ENCODE results near the gene KIAA0319L.

KIAA0319L gene

DNA sequence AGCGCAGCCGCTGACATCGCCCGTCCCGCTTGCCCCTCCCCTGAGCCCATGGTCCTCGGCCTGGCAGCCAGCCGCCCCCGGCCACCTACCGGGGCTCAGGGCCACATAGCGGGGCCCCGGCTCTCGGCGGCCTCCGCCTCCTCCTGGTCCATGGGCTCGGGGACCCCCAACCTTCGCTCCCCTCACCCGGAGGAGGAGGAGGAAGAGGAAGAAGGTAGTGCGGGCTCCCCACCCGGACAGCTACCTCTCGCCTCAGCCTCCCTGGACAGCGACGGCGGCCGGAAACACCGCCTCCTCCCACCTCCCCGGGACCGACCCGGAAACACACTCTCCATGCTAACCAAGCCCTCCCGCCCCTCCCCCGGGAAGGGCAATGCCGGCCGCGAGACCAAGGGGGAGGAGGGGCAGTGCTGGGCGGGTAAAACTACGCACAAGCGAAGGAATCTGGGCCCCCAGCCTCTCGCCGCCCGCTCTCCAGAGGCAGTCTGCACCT, at the start of gene KIAA0319L:
KIAA0319L (minus strand) TSS at position 286 of the 493 bp plus-strand sequence. CDS start 2,912 bp downstream, outside the sequence.
- H3K4me1 ChIP-seq (ENCODE audit: control insufficient read depth in 1 of 2, insufficient read depth in 1 of 2, low read depth in 1 of 2, low read length in 1 of 2): peaks cover 37 to 46% of the 10 kb centered on the region in 2 experiments
- peaks cover 16% of the 10 kb centered on the region for H3K36me3 ChIP-seq

DNA sequence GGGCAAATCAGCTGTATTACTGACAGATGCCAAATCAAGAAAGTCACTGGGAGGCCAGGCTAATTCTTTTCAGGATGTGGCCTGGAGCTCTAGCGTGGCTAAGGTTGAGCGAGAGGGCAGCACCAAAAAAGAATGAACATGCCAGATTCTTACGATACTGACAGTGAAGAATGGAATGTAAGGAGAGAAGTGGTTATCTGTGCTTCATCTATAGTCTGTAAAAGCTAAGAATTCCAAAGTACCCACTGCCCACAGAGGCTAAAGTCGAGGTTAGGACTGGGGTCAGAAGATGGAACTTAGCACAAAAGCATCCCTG, 48.6 kb upstream of the KIAA0319L start:
- no peak overlapping the region for H3K4me3 ChIP-seq (ENCODE audit: low read depth in 1 of 2, low read length in 1 of 2)
- peaks cover 71% of the 10 kb centered on the region for H3K36me3 ChIP-seq
- H3K27ac ChIP-seq: no peak overlapping the region
- no peaks in the 10 kb centered on the region for H3K9me3 ChIP-seq
- TF ChIP-seq, protein P1, sequence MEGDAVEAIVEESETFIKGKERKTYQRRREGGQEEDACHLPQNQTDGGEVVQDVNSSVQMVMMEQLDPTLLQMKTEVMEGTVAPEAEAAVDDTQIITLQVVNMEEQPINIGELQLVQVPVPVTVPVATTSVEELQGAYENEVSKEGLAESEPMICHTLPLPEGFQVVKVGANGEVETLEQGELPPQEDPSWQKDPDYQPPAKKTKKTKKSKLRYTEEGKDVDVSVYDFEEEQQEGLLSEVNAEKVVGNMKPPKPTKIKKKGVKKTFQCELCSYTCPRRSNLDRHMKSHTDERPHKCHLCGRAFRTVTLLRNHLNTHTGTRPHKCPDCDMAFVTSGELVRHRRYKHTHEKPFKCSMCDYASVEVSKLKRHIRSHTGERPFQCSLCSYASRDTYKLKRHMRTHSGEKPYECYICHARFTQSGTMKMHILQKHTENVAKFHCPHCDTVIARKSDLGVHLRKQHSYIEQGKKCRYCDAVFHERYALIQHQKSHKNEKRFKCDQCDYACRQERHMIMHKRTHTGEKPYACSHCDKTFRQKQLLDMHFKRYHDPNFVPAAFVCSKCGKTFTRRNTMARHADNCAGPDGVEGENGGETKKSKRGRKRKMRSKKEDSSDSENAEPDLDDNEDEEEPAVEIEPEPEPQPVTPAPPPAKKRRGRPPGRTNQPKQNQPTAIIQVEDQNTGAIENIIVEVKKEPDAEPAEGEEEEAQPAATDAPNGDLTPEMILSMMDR (IDR thresholded peaks at IDR 0.05): no peak
- no peaks in the 10 kb centered on the region for H3K27me3 ChIP-seq
- no peaks in the 10 kb centered on the region for H3K4me1 ChIP-seq (ENCODE audit: control insufficient read depth in 1 of 2, insufficient read depth in 1 of 2, low read depth in 1 of 2, low read length in 1 of 2)

More for the DNA sequence above, at the start of gene KIAA0319L:
- H3K27me3 ChIP-seq: no peaks in the 10 kb centered on the region
- H3K4me3 ChIP-seq (ENCODE audit: low read depth in 1 of 2, low read length in 1 of 2): peak within 1 kb of the TSS; percentile 84 to 96
- peak within 1 kb of the TSS; percentile 97 for H3K27ac ChIP-seq
- H3K9me3 ChIP-seq: no peaks in the 10 kb centered on the region
- TF ChIP-seq, protein P1 (IDR thresholded peaks at IDR 0.05): no peak

DNA sequence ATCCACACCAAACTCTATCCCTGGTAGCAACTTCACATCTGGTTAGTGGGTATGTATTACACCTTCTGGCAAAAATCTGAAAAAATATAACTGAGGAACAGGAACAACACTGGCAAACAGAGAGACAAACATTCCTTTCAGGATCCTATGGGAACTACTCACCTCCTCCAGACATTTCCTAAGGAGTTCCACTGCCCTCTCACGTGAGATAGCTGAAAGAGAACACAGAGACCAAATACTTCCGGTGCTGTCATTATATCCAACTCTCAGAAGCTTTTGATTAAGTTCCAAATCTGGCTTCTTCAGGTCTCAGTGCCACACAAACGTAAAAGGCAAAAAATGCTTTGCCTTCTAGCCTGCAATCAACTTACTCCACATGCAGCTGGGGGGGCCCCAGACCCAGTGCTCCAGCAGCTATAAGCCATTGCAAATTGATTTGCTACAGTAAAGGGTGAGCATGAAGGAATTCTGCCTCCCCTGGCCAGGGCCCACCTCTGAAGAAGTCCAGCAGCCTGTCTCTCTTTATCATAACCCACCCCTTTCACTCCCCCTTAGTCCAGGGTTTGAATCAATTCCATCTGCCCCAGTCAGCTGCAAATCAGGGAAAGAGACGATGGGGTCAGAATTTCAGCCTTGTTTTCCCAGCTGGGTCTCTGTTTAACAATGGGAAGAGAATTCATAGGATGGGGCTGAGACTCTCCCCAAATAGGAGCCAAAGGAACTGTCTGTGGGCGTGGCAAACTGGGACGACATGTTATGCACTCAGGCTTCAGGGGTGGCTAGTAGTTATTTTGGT, 48.1 kb upstream of the KIAA0319L start:
- no peaks in the 10 kb centered on the region for H3K9me3 ChIP-seq
- H3K36me3 ChIP-seq: peaks cover 71% of the 10 kb centered on the region
- no peaks in the 10 kb centered on the region for H3K27me3 ChIP-seq
- TF ChIP-seq, protein P1 (IDR thresholded peaks at IDR 0.05): no peak
- H3K4me3 ChIP-seq (ENCODE audit: low read depth in 1 of 2, low read length in 1 of 2): no peak overlapping the region
- no peak overlapping the region for H3K27ac ChIP-seq
- H3K4me1 ChIP-seq (ENCODE audit: control insufficient read depth in 1 of 2, insufficient read depth in 1 of 2, low read depth in 1 of 2, low read length in 1 of 2): no peaks in the 10 kb centered on the region

DNA sequence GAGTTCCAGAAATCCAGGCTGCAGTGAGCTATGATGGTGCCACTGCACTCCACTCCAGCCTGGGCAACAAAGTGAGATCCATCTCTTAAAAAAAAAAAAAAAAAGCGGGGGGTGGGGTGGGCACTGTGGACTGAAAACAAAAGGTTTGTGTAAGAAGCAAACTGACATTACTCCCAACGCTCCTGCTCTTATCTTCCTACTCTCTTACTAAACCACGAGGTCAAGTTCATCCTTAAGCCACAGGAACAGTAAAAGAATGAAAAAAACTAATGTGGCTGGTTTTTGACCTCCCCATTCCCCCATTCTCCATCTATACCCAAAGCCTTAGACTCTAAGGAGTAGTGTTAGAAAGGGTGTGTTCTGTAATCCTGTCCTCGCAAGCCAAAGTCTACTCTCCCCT, 46.7 kb upstream of the KIAA0319L start:
- Histone ChIP-seq H3K27ac (no peak overlapping the region), H3K27me3 (no peaks in the 10 kb centered on the region), H3K4me1 (ENCODE audit: control insufficient read depth in 1 of 2, insufficient read depth in 1 of 2, low read depth in 1 of 2, low read length in 1 of 2) (no peaks in the 10 kb centered on the region), H3K9me3 (no peaks in the 10 kb centered on the region), H3K4me3 (ENCODE audit: low read depth in 1 of 2, low read length in 1 of 2) (no peak overlapping the region), H3K36me3 (peaks cover 63% of the 10 kb centered on the region)
- TF ChIP-seq, protein P1 (IDR thresholded peaks at IDR 0.05): no peak

DNA sequence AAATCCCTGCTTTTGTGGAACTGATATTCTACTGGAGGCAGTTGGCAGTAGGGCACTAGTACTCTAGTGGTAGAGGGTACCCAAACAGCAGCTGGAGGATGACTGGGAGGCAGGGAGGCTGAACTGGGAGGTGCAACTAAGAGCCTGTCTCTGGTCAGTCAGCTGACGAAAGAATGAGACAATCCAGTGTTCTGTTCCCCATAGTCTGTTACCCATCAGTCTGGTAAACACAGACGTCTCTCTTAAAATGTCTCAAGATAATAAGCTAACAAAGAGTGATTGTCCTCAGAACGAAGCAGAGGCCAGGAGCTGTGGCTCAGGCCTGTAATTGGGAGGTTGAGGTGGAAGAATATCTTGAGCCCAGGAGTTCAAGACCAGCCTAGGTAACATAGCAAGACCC, 46.3 kb upstream of the KIAA0319L start:
- TF ChIP-seq, protein P1 (IDR thresholded peaks at IDR 0.05): no peak
- Histone ChIP-seq H3K27ac (no peak overlapping the region), H3K4me1 (ENCODE audit: control insufficient read depth in 1 of 2, insufficient read depth in 1 of 2, low read depth in 1 of 2, low read length in 1 of 2) (no peaks in the 10 kb centered on the region), H3K36me3 (peaks cover 58% of the 10 kb centered on the region), H3K27me3 (no peaks in the 10 kb centered on the region), H3K4me3 (ENCODE audit: low read depth in 1 of 2, low read length in 1 of 2) (no peak overlapping the region), H3K9me3 (no peaks in the 10 kb centered on the region)

Data from neutrophil (primary cell).